ENCODE measurements around the gene CA7. TPM values are rescaled to one million over a fixed set of nuclear protein-coding genes. Genes with fewer than 3 reads are reported as not detected.
"Not testable (repeated sequence)": the region's sequence is repeated elsewhere in the genome, so short reads cannot be mapped to it uniquely, and the experiment has no call there.

Gene CA7
- polyA plus RNA-seq, 4 donors: 6.4 to 89.7 (median 47.7) TPM

GRCh38 chr16:66890799-66891198 lies 46.6 kb downstream of the CA7 start:
- Histone ChIP-seq H3K27ac (ENCODE audit: low read depth in 1 of 3, low read length in 2 of 3) (no peak overlapping the region), H3K27me3 (ENCODE audit: control insufficient read depth in 3 of 3, insufficient read depth in 3 of 3, low read length in 3 of 3) (no peaks in the 10 kb centered on the region), H3K36me3 (ENCODE audit: control insufficient read depth in 3 of 3, insufficient read depth in 2 of 3, low read depth in 1 of 3, low read length in 3 of 3) (peaks cover 0 to 14% (median 0%) of the 10 kb centered on the region in 3 donors), H3K9me3 (ENCODE audit: control insufficient read depth in 2 of 2, insufficient read depth in 1 of 2, low read depth in 1 of 2, low read length in 1 of 2) (no peaks in the 10 kb centered on the region), H3K4me3 (ENCODE audit: low read depth in 1 of 3, low read length in 3 of 3) (no peak overlapping the region), H3K4me1 (ENCODE audit: control insufficient read depth in 3 of 3, insufficient read depth in 2 of 3, low read depth in 1 of 3, low read length in 2 of 3) (peaks cover 3 to 6% (median 4%) of the 10 kb centered on the region in 3 donors)
- FAIRE-seq (no peak), DNase-seq (no peak)
- 74 to 83% (median 79%) methylated on average over 2 of the region's 2 CpGs for WGBS, 3 donors

GRCh38 chr16:66891360-66891759 lies 47.1 kb downstream of the CA7 start:
- no peaks in the 10 kb centered on the region for H3K9me3 ChIP-seq (ENCODE audit: control insufficient read depth in 2 of 2, insufficient read depth in 1 of 2, low read depth in 1 of 2, low read length in 1 of 2)
- peaks cover 3 to 12% (median 6%) of the 10 kb centered on the region in 3 donors for H3K4me1 ChIP-seq (ENCODE audit: control insufficient read depth in 3 of 3, insufficient read depth in 2 of 3, low read depth in 1 of 3, low read length in 2 of 3)
- no peaks in the 10 kb centered on the region for H3K27me3 ChIP-seq (ENCODE audit: control insufficient read depth in 3 of 3, insufficient read depth in 3 of 3, low read length in 3 of 3)
- H3K4me3 ChIP-seq (ENCODE audit: low read depth in 1 of 3, low read length in 3 of 3): no peak overlapping the region
- H3K36me3 ChIP-seq (ENCODE audit: control insufficient read depth in 3 of 3, insufficient read depth in 2 of 3, low read depth in 1 of 3, low read length in 3 of 3): peaks cover 0 to 14% (median 0%) of the 10 kb centered on the region in 3 donors
- DNase-seq (no peak), FAIRE-seq (no peak)
- WGBS, 3 donors: 60 to 75% (median 71%) methylated on average over 4 of the region's 4 CpGs
- H3K27ac ChIP-seq (ENCODE audit: low read depth in 1 of 3, low read length in 2 of 3): no peak overlapping the region

GRCh38 chr16:66891797-66892196 lies 47.6 kb downstream of the CA7 start:
- H3K27ac ChIP-seq (ENCODE audit: low read depth in 1 of 3, low read length in 2 of 3): no peak overlapping the region
- no peaks in the 10 kb centered on the region for H3K27me3 ChIP-seq (ENCODE audit: control insufficient read depth in 3 of 3, insufficient read depth in 3 of 3, low read length in 3 of 3)
- FAIRE-seq (no peak), DNase-seq (no peak)
- H3K9me3 ChIP-seq (ENCODE audit: control insufficient read depth in 2 of 2, insufficient read depth in 1 of 2, low read depth in 1 of 2, low read length in 1 of 2): no peaks in the 10 kb centered on the region
- WGBS, 3 donors: 87 to 96% (median 94%) methylated on average over 6 of the region's 6 CpGs
- no peak overlapping the region for H3K4me3 ChIP-seq (ENCODE audit: low read depth in 1 of 3, low read length in 3 of 3)
- peaks cover 3 to 14% (median 6%) of the 10 kb centered on the region in 3 donors for H3K4me1 ChIP-seq (ENCODE audit: control insufficient read depth in 3 of 3, insufficient read depth in 2 of 3, low read depth in 1 of 3, low read length in 2 of 3)
- peaks cover 0 to 14% (median 0%) of the 10 kb centered on the region in 3 donors for H3K36me3 ChIP-seq (ENCODE audit: control insufficient read depth in 3 of 3, insufficient read depth in 2 of 3, low read depth in 1 of 3, low read length in 3 of 3)

- H3K27ac ChIP-seq (ENCODE audit: low read depth in 1 of 3, low read length in 2 of 3): no peak overlapping the region
- FAIRE-seq (no peak), DNase-seq (no peak)
- WGBS, 3 donors: 77 to 87% (median 83%) methylated on average over 2 of the region's 2 CpGs
- H3K4me3 ChIP-seq (ENCODE audit: low read depth in 1 of 3, low read length in 3 of 3): no peak overlapping the region
- peaks cover 3 to 27% (median 10%) of the 10 kb centered on the region in 3 donors for H3K4me1 ChIP-seq (ENCODE audit: control insufficient read depth in 3 of 3, insufficient read depth in 2 of 3, low read depth in 1 of 3, low read length in 2 of 3)
- no peaks in the 10 kb centered on the region for H3K9me3 ChIP-seq (ENCODE audit: control insufficient read depth in 2 of 2, insufficient read depth in 1 of 2, low read depth in 1 of 2, low read length in 1 of 2)
- H3K27me3 ChIP-seq (ENCODE audit: control insufficient read depth in 3 of 3, insufficient read depth in 3 of 3, low read length in 3 of 3): no peaks in the 10 kb centered on the region
- peaks cover 0 to 12% (median 0%) of the 10 kb centered on the region in 3 donors for H3K36me3 ChIP-seq (ENCODE audit: control insufficient read depth in 3 of 3, insufficient read depth in 2 of 3, low read depth in 1 of 3, low read length in 3 of 3)
Observed at GRCh38 chr16:66894055-66894454, 49.8 kb downstream of the CA7 start.

GRCh38 chr16:66894948-66895688 lies 50.9 kb downstream of the CA7 start:
- no peaks in the 10 kb centered on the region for H3K27me3 ChIP-seq (ENCODE audit: control insufficient read depth in 3 of 3, insufficient read depth in 3 of 3, low read length in 3 of 3)
- peaks cover 3 to 38% (median 15%) of the 10 kb centered on the region in 3 donors for H3K4me1 ChIP-seq (ENCODE audit: control insufficient read depth in 3 of 3, insufficient read depth in 2 of 3, low read depth in 1 of 3, low read length in 2 of 3)
- no peak overlapping the region for H3K4me3 ChIP-seq (ENCODE audit: low read depth in 1 of 3, low read length in 3 of 3)
- 33 to 43% (median 38%) methylated on average over 11 of the region's 11 CpGs for WGBS, 3 donors
- H3K9me3 ChIP-seq (ENCODE audit: control insufficient read depth in 2 of 2, insufficient read depth in 1 of 2, low read depth in 1 of 2, low read length in 1 of 2): no peaks in the 10 kb centered on the region
- DNase-seq: peak; percentile 88
- peaks cover 0 to 6% (median 0%) of the 10 kb centered on the region in 3 donors for H3K36me3 ChIP-seq (ENCODE audit: control insufficient read depth in 3 of 3, insufficient read depth in 2 of 3, low read depth in 1 of 3, low read length in 3 of 3)
- H3K27ac ChIP-seq (ENCODE audit: low read depth in 1 of 3, low read length in 2 of 3): no peak overlapping the region
- FAIRE-seq: no peak

GRCh38 chr16:66895689-66895979 lies 51.4 kb downstream of the CA7 start:
- Histone ChIP-seq H3K36me3 (ENCODE audit: control insufficient read depth in 3 of 3, insufficient read depth in 2 of 3, low read depth in 1 of 3, low read length in 3 of 3) (peaks cover 0 to 6% (median 0%) of the 10 kb centered on the region in 3 donors), H3K9me3 (ENCODE audit: control insufficient read depth in 2 of 2, insufficient read depth in 1 of 2, low read depth in 1 of 2, low read length in 1 of 2) (no peaks in the 10 kb centered on the region), H3K4me3 (ENCODE audit: low read depth in 1 of 3, low read length in 3 of 3) (no peak overlapping the region), H3K27ac (ENCODE audit: low read depth in 1 of 3, low read length in 2 of 3) (peak overlapping the region in 2 of 3 donors; percentile 33 to 68), H3K4me1 (ENCODE audit: control insufficient read depth in 3 of 3, insufficient read depth in 2 of 3, low read depth in 1 of 3, low read length in 2 of 3) (peaks cover 6 to 43% (median 17%) of the 10 kb centered on the region in 3 donors), H3K27me3 (ENCODE audit: control insufficient read depth in 3 of 3, insufficient read depth in 3 of 3, low read length in 3 of 3) (no peaks in the 10 kb centered on the region)
- DNase-seq (no peak), FAIRE-seq (no peak)
- 81 to 89% (median 82%) methylated on average over 5 of the region's 5 CpGs for WGBS, 3 donors

GRCh38 chr16:66895999-66896398 lies 51.8 kb downstream of the CA7 start:
- H3K27ac ChIP-seq (ENCODE audit: low read depth in 1 of 3, low read length in 2 of 3): peak overlapping the region; percentile 33 to 68 (median 64)
- no peaks in the 10 kb centered on the region for H3K27me3 ChIP-seq (ENCODE audit: control insufficient read depth in 3 of 3, insufficient read depth in 3 of 3, low read length in 3 of 3)
- DNase-seq: peak in 1 of 2 donors; percentile 39
- 82 to 87% (median 82%) methylated on average over 3 of the region's 3 CpGs for WGBS, 3 donors
- no peak for FAIRE-seq
- H3K36me3 ChIP-seq (ENCODE audit: control insufficient read depth in 3 of 3, insufficient read depth in 2 of 3, low read depth in 1 of 3, low read length in 3 of 3): peaks cover 0 to 6% (median 0%) of the 10 kb centered on the region in 3 donors
- H3K4me3 ChIP-seq (ENCODE audit: low read depth in 1 of 3, low read length in 3 of 3): no peak overlapping the region
- H3K9me3 ChIP-seq (ENCODE audit: control insufficient read depth in 2 of 2, insufficient read depth in 1 of 2, low read depth in 1 of 2, low read length in 1 of 2): no peaks in the 10 kb centered on the region
- H3K4me1 ChIP-seq (ENCODE audit: control insufficient read depth in 3 of 3, insufficient read depth in 2 of 3, low read depth in 1 of 3, low read length in 2 of 3): peaks cover 8 to 47% (median 20%) of the 10 kb centered on the region in 3 donors

GRCh38 chr16:66896682-66897081 lies 52.5 kb downstream of the CA7 start:
- H3K9me3 ChIP-seq (ENCODE audit: control insufficient read depth in 2 of 2, insufficient read depth in 1 of 2, low read depth in 1 of 2, low read length in 1 of 2); H3K27me3 ChIP-seq (ENCODE audit: control insufficient read depth in 3 of 3, insufficient read depth in 3 of 3, low read length in 3 of 3); FAIRE-seq; H3K36me3 ChIP-seq (ENCODE audit: control insufficient read depth in 3 of 3, insufficient read depth in 2 of 3, low read depth in 1 of 3, low read length in 3 of 3); H3K4me3 ChIP-seq (ENCODE audit: low read depth in 1 of 3, low read length in 3 of 3): not testable (repeated sequence)
- Histone ChIP-seq H3K4me1 (ENCODE audit: control insufficient read depth in 3 of 3, insufficient read depth in 2 of 3, low read depth in 1 of 3, low read length in 2 of 3) (peaks cover 8 to 54% (median 21%) of the 10 kb centered on the region in 3 donors), H3K27ac (ENCODE audit: low read depth in 1 of 3, low read length in 2 of 3) (peak overlapping the region; percentile 8 to 90 (median 70))
- 15 to 61% (median 33%) methylated on average over 5 of the region's 5 CpGs for WGBS, 3 donors
- DNase-seq: peak in 1 of 2 donors; percentile 80

Data from small intestine (tissue), 7 donors.